ENCODE data around the gene LYZL1. TPM values are rescaled to one million over a fixed set of nuclear protein-coding genes. Genes with fewer than 3 reads are reported as not detected.

The LYZL1 gene
- total RNA-seq, 1 experiment from 2014 or later: not detected

GRCh38 chr10:29263506-29263905 is 25.4 kb upstream of the LYZL1 start:
- CTCF ChIA-PET: no interaction called here
- intact Hi-C loops (cut with micrococcal nuclease; ENCODE audit: unreplicated experiment): no loop called here
- Histone ChIP-seq H3K4me1 (ENCODE audit: insufficient read depth, low read length, poor library complexity, severe bottlenecking) (peaks cover 13% of the 10 kb centered on the region), H3K4me3 (ENCODE audit: low read depth, low read length, poor library complexity, severe bottlenecking) (no peak overlapping the region), H3K27ac (ENCODE audit: low read depth, low read length, poor library complexity, severe bottlenecking) (no peak overlapping the region), H3K36me3 (ENCODE audit: insufficient read depth, low read length, poor library complexity, severe bottlenecking) (no peaks in the 10 kb centered on the region), H3K27me3 (replicated peaks; ENCODE audit: insufficient read depth, low read depth, low read length, poor library complexity) (no peaks in the 10 kb centered on the region), H3K9me3 (ENCODE audit: low read depth, low read length, poor library complexity, severe bottlenecking) (peaks cover 3% of the 10 kb centered on the region)
- no TSS peak for BruUV-seq (replicated peaks)
- no peak for DNase-seq (ENCODE audit: low spot score)
- TF ChIP-seq EZH2 (IDR thresholded peaks at IDR 0.05; ENCODE audit: borderline replicate concordance, low read depth, low read length, poor library complexity, severe bottlenecking): no peak
- TF ChIP-seq, protein P1, sequence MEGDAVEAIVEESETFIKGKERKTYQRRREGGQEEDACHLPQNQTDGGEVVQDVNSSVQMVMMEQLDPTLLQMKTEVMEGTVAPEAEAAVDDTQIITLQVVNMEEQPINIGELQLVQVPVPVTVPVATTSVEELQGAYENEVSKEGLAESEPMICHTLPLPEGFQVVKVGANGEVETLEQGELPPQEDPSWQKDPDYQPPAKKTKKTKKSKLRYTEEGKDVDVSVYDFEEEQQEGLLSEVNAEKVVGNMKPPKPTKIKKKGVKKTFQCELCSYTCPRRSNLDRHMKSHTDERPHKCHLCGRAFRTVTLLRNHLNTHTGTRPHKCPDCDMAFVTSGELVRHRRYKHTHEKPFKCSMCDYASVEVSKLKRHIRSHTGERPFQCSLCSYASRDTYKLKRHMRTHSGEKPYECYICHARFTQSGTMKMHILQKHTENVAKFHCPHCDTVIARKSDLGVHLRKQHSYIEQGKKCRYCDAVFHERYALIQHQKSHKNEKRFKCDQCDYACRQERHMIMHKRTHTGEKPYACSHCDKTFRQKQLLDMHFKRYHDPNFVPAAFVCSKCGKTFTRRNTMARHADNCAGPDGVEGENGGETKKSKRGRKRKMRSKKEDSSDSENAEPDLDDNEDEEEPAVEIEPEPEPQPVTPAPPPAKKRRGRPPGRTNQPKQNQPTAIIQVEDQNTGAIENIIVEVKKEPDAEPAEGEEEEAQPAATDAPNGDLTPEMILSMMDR (conservative IDR thresholded peaks at IDR 0.05; ENCODE audit: low read depth, low read length): no peak
- POLR2A ChIA-PET (ENCODE audit: low non-redundant PET): no interaction called here

DNA sequence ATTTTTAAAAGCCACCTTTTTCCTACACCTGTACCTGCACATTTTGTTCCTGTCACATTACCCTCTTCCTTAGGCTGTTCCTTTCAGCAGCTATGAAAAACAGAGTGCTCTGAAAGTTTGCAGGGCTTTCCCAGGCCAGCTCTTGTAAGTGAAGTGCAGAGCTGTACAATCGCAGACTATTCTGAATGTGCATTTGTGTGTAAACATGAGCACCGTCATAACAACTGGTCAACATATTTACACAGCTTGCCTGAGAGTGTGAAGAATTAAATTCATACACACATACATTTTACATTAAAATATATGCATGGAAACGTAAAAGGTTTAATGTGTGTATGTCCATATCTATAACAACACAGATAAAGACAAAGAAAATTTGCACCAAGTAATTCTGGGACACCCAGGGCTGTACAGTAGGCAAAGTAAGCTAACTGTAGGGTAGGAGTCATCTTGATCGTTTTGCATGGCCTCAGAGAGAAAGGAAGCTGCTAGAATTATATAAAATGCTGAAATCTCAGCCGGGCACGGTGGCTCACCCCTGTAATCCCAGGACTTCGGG is 23.6 kb upstream of the LYZL1 start:
- H3K27me3 ChIP-seq (replicated peaks; ENCODE audit: insufficient read depth, low read depth, low read length, poor library complexity): no peaks in the 10 kb centered on the region
- ChIA-PET POLR2A (ENCODE audit: low non-redundant PET) (interaction anchor here (0.7 kb wide), 1 partner anchor 119 kb away, joined by 3 read pairs; no protein-coding TSS in a partner anchor), CTCF (no interaction called here)
- H3K9me3 ChIP-seq (ENCODE audit: low read depth, low read length, poor library complexity, severe bottlenecking): no peaks in the 10 kb centered on the region
- H3K27ac ChIP-seq (ENCODE audit: low read depth, low read length, poor library complexity, severe bottlenecking): no peak overlapping the region
- H3K4me3 ChIP-seq (ENCODE audit: low read depth, low read length, poor library complexity, severe bottlenecking): no peak overlapping the region
- intact Hi-C loops (cut with micrococcal nuclease; ENCODE audit: unreplicated experiment): no loop called here
- no TSS peak for BruUV-seq (replicated peaks)
- H3K36me3 ChIP-seq (ENCODE audit: insufficient read depth, low read length, poor library complexity, severe bottlenecking): no peaks in the 10 kb centered on the region
- H3K4me1 ChIP-seq (ENCODE audit: insufficient read depth, low read length, poor library complexity, severe bottlenecking): peaks cover 13% of the 10 kb centered on the region
- DNase-seq (ENCODE audit: low spot score): no peak
- TF ChIP-seq, protein P1 (conservative IDR thresholded peaks at IDR 0.05; ENCODE audit: low read depth, low read length): no peak
- no peak for TF ChIP-seq EZH2 (IDR thresholded peaks at IDR 0.05; ENCODE audit: borderline replicate concordance, low read depth, low read length, poor library complexity, severe bottlenecking)

- peak overlapping the region; percentile 45 for H3K27ac ChIP-seq (ENCODE audit: low read depth, low read length, poor library complexity, severe bottlenecking)
- peaks cover 13% of the 10 kb centered on the region for H3K4me1 ChIP-seq (ENCODE audit: insufficient read depth, low read length, poor library complexity, severe bottlenecking)
- no peak for TF ChIP-seq EZH2 (IDR thresholded peaks at IDR 0.05; ENCODE audit: borderline replicate concordance, low read depth, low read length, poor library complexity, severe bottlenecking)
- TF ChIP-seq, protein P1 (conservative IDR thresholded peaks at IDR 0.05; ENCODE audit: low read depth, low read length): no peak
- CTCF ChIA-PET: no interaction called here
- H3K36me3 ChIP-seq (ENCODE audit: insufficient read depth, low read length, poor library complexity, severe bottlenecking): no peaks in the 10 kb centered on the region
- DNase-seq (ENCODE audit: low spot score): peak; percentile 90
- H3K27me3 ChIP-seq (replicated peaks; ENCODE audit: insufficient read depth, low read depth, low read length, poor library complexity): no peaks in the 10 kb centered on the region
- intact Hi-C loops (cut with micrococcal nuclease; ENCODE audit: unreplicated experiment): no loop called here
- no peak overlapping the region for H3K4me3 ChIP-seq (ENCODE audit: low read depth, low read length, poor library complexity, severe bottlenecking)
- POLR2A ChIA-PET (ENCODE audit: low non-redundant PET): interaction anchor here (1.0 kb wide), 1 partner anchor 65 kb away, joined by 4 read pairs; no protein-coding TSS in a partner anchor
- BruUV-seq (replicated peaks): no TSS peak
- H3K9me3 ChIP-seq (ENCODE audit: low read depth, low read length, poor library complexity, severe bottlenecking): no peaks in the 10 kb centered on the region
Observed at GRCh38 chr10:29266641-29267040, 22.2 kb upstream of the LYZL1 start.

Data from A673 (cell line).